Jurkat, Clone E6-1 (cell line): ENCODE data around the gene PEDS1. TPM values are rescaled to one million over a fixed set of nuclear protein-coding genes. Genes with fewer than 3 reads are reported as not detected.
"Not testable (repeated sequence)": the region's sequence is repeated elsewhere in the genome, so short reads cannot be mapped to it uniquely, and the experiment has no call there.

Experiments used
- DNase-seq: peaks from one replicate; pipeline ENCODE4 v3.0.0-alpha.2; 2011; ENCODE audit warnings: low read depth, low spot score
- H3K4me3 ChIP-seq: 2 replicates; pipeline ENCODE4 v1.5.1; 2011; ENCODE audit warnings: mild to moderate bottlenecking, low read length, control low read depth, moderate library complexity
- polyA plus RNA-seq: library from polyadenylated mRNA; unstranded; fragments of >200 nt; gene quantifications from one replicate; pipeline ENCODE4 v1.2.1, GENCODE V29; 2012; ENCODE audit warnings: missing spikeins; ENCODE audit not compliant: insufficient read length, insufficient read depth

The PEDS1 gene
- polyA plus RNA-seq, result 39.7 TPM

DNA sequence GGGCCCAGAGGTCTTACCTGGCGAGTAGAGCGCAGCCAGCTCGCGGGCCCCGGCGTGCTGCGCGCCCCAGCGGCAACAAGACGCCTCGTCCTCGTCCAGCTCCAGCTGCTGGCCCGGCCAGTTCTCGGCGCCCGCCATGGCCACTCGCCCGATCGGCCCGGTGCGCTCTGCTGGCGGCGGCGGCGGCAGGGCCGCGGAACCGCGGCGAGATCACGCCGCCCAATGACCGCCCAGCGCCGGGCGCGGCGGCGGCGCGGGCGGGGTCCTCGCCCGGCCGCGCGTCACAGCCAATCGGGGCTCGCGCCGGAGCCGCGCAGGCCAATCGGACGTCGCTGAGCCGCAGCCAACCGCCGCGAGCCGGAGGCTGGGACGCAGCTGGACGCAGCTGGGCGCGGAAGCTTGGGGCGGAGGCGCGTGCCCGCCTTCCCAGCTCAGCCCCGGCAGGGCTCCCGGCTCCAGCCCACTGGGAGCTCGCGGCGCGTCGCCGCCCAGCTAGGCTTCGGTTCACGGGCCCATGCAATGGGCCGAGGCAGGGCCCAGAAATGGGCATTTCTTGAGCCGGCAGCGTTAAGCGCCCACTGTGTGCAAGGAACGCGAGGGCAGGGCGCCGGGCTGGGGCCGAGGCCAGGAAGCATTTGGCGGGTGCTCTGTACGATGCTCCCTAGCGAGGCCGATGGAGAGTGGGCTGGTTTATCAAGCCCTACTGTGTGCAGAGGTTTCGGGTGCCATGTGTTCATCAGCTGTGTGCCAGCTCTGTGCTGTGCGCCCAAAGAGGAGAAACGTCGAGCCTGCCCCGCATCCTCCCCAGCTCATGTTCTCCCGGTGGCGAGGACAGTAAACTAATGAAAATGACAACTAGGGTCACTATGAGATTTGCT lies at the start of gene PEDS1:
TSS of gene PEDS1 (minus strand) at position 224 of the 878 bp plus-strand sequence. CDS start at position 138, 86 bp downstream.
- peak; percentile 70 for DNase-seq
- H3K4me3 ChIP-seq, result peak within 1 kb of the TSS; percentile 91

DNA sequence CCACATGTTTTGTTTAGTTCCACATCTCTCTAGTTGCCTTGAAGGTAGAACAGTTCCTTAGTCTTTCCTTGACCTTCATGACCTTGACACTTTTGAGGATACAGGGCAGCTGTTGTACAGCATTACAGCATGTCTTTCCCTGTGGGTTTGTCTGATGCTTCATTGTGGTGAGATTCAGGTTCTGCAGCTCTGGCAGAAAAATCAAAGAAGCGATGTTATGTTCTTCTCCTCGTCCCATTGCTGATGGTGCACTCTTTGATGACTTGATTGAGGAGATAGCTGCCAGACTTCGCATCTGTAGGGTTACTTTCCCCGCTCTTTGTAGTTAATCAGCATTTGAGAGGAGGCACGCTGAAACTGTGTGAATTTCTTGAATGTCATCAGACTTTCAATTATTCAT lies 49.2 kb upstream of the PEDS1 start:
- H3K4me3 ChIP-seq, result no peak overlapping the region
- peak; percentile 79 for DNase-seq

DNA sequence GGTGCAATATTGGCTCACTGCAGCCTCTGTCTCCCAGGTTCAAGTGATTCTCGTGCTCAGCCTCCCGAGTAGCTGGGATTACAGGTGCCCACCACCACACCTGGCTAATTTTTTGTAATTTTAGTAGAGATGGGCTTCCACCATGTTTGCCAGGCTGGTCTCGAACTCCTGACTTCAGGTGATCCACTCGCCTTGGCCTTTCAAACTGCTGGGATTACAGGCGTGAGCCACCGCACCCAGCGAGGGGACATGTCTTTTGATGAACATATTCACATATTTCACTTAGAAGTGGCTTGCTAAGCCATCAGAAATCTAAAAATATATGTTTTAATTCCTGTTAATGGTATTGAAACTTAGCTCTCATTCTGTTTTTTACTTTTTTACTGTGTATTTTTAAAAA lies 48.2 kb upstream of the PEDS1 start:
- H3K4me3 ChIP-seq, DNase-seq: not testable (repeated sequence)

DNA sequence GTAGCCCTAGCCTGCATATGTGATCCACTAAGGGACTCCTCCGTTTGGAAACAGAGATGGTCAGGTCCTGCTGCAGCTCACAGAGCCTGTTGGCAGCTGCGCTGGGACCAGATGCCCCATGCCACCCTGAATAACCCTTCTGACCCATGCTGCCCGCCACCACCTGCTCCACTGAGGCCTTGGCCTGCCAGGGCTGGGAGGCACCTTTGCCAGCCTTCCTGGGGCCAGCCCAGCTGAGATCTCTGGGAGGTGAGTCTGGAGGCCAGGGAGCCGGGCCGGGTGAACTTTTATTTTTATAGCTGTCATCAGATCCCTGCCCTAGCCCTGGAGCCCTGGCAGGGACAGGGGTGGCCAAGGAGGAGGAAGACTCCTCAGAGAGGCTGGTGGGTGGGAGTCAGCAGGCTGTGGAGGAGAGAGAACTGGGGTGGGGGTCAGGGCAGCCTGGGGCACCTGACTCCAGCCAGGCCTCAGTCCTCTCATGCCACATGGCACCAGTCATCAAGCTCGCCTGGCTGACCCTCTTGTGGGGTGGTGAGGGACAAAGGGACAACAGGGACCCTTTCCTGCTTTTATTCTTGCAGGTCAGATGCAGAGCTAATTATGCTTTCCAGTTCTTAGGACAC lies 47.1 kb upstream of the PEDS1 start:
- H3K4me3 ChIP-seq, result no peak overlapping the region
- no peak for DNase-seq

DNA sequence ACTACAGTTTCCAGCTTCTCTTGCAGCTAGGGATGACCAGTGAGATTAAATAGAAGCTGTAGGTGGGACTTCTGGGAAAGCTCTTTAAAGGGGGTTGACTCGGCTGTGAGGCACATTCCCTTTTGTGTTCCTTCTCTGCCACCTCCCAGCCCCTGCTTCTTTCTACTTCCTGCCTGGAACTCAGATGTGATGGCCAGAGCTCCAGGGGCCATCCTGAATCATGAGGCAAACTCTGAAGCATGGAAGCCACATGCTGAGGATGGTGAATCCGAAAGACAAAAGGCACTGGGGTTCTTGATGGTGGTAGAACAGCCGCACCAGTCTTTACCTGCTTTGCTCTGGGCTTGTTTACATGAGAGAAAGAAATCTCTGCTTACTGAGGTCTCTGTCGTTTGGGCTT lies 46.2 kb upstream of the PEDS1 start:
- no peak for DNase-seq

DNA sequence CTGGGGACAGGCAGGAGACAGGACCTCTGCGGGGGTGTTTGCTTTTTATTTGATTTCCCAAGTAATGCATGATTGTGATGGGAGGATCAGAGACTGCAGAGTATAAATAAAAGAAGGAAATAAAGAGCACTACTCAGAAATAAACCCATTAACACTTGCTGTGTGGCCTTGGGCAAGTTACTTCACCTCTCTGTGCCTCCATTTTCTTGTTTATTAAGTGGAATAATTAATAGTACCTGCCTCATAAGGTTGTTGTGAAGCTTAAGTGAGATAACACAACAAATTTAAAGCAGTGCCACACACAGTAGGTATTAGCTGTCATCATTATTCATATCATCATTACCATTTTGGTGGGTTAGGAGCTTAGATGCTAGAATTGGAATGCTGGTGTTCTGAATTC lies 45.2 kb upstream of the PEDS1 start:
- no peak overlapping the region for H3K4me3 ChIP-seq
- DNase-seq, result no peak

More for the DNA sequence above, 46.2 kb upstream of the PEDS1 start:
- no peak overlapping the region for H3K4me3 ChIP-seq

DNA sequence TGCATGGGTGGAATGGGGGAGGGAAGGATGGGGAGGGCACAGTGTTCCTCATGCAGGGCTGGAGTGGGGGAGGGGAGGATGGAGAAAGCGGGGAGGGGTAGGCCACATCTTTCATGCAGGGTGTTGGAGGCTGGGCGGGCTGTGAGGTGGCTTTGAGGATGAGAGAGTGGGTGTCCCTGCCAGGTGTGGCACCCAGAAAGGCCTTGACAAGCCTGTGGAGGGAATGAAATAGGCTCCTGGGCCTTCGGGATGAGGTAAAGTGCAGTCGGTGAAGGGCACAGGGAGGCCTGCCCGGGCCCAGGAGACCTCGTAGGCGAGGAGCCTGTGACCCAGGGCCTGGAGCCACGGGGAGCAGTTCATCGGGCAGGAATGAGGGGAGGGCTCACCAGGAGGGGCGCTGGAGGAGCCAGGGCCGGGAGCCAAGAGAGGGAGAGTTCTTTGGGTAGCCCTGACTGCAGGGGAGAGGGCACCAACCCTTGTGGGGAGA lies 44.7 kb upstream of the PEDS1 start:
- DNase-seq, result no peak
- no peak overlapping the region for H3K4me3 ChIP-seq

DNA sequence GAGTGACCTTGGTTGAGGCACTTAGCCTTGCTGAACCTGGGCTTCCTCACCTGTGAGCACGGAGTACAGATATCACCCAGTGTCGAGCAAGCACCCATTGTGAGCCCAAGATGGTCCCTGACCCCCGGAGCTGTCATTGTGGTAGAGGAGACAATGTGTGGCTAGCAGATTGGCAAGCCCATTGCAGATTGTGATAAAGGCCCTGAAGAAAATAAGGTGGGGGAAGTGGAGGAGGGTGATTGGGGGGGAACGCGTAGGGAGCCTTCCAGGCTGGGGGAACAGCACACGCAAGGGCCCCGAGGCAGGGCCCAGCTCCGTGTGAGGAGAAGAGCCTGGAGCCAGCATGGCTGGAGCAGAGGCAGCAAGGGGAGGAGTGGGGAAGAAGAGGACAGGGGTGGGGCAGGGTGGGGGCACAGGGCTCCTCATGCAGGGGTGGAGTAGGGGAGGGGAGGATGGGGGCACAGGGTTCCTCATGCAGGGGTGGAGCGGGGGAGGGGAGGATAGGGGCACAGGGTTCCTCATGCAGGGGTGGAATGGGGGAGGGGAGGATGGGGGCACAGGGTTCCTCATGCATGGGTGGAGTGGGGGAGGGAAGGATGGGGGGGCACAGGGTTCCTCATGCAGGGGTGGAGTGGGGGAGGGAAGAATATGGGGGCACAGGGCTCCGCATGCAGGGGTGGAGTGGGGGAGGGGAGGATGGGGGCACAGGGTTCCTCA lies 44.1 kb upstream of the PEDS1 start:
- no peak for DNase-seq
- H3K4me3 ChIP-seq, result no peak overlapping the region

DNA sequence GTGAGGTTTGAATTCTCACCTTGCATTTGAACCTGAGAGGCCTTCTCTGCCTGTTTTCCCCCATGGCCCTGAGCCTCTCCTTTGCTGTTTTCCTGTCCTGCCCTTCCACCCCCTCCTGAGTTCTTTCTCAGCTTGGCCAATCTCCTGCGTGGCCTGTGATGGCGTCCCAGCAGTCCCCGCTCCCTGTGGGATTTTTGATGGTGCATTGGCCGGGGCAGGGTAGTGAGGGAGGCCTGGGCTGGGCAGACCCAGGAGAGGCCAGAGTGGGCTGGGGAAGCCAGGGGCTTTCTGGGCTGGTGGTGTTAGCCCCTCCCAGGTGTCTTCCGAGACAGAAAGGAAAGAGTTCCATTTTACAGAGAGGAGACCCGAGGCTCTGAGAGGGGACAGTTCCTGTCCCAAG lies 43.4 kb upstream of the PEDS1 start:
- DNase-seq, result no peak
- no peak overlapping the region for H3K4me3 ChIP-seq

DNA sequence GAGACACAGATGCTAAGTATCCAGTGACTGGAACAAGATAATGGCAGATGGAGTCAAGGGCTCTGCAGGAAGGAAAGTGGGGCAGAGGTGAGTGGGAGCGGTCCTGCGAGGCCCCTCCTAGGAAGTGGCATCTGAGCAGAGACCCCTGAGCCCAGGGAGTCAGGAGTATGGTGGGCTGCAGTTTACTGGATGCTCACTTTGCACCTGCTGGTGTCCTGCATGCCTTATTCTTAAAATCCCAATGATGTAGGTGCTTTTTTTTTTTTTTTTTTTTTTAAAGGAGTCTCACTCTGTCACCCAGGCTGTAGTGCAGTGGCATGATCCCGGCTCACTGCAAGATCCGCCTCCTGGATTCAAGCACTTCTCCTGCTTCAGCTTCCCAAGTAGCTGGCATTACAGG lies 42.7 kb upstream of the PEDS1 start:
- H3K4me3 ChIP-seq, result no peak overlapping the region
- no peak for DNase-seq

DNA sequence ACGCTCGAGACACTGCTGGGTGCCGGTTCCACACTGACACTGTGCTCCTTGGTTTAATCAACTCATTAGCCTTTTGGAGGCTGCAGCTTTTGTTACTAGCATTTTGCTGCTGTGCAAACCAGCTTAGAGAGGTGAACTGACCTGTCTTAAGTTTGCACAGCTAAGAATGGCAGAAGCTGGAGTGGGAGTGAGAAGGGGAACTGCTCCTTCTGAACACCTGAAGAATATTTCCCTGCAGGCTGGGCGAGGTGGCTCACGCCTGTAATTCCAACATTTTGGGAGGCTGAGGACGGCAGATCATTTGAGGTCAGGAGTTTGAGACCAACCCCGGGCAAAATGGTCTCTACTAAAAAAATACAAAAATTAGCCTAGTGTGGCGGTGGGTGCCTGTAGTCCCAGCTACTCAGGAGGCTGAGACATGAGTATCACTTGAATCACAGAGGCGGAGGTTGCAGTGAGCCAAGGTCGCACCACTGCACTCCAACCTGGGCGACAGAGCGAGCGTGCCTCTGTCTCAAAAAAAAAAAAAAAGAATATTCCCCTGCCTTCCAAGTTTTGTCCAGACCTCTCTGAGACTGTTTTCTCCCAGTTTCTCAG lies 42.1 kb upstream of the PEDS1 start:
- DNase-seq, result no peak
- H3K4me3 ChIP-seq, result no peak overlapping the region

DNA sequence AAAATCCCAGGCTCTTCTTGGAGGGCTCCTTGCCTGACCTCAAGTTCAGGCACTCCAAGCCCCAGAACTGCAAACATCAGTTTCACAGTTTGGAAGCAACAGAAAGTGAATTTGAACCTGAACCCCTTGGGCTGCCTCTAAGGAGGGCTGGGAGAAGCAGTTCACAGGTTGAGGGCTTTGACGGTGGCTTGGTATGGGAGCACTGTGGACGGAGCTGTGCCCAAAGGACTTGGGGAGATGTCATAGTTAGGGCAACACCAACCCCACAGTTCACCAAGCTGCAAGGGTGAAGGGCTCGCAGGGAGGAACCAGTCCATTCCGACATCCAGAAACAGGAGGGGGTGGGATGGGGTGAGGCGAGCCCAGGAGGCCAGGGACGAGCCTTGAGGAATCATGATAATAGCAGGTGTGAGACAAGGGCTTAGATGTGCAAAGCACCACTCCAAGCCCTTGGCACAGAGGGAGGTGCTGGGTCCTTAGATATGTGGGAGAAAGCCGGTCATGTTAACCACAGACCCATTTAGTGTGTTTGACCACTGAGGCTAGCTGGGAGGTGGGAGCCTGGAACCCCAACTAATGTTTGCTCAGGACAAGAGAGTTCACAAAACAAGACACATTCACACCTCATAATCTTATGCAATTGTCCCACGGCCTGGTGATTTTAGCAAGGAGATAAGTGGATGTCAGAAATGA lies 41.5 kb upstream of the PEDS1 start:
- H3K4me3 ChIP-seq, result no peak overlapping the region
- no peak for DNase-seq

DNA sequence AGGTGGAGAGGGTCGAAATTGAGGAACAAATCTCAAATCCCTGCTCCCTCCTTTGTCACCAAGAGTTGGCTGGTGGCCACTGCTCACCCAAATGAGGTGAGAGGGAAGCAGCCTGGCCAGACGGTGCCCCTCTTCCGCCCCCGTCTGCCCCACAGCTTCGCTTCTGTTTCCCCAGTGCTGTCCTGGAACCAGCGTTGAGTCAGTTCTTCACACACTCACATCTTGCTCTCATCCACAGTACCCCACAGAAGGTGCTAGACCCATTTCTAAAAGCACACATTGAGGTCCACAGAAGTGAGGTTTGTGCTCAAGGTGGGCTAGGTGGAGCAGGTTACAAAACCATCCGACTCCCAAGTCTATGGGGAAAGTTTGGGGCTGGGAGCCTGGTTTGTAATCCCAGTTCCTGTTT lies 40.9 kb upstream of the PEDS1 start:
- DNase-seq, result no peak
- no peak overlapping the region for H3K4me3 ChIP-seq

DNA sequence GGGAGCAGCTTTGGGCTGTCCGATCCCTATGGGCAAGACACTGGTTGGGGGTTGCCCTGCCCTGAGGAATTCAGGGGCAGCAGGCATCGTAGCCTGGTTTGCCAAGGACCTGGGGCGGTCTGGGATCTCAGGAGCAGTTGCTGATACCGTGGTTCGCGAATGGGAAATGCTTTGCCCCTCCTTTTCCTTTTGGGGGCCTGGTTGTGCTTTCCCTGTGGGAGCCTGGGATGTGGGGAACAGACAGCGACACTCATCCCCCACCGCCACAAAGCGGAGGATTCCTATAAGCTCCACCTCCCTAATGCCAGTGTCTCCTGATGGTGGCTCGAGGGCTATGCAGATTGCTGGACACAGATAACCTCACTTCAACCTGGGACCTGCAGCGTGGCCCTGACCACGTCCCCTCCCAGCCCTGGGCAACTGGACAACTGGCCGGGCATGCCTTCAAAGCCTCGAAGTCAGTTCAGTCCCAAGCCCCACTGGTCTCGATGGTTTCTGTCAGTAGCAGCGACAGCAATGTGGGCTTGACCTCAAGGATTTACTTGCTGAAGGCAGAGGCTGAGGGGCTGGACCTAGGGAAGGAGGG lies 40.4 kb upstream of the PEDS1 start:
- no peak for DNase-seq
- H3K4me3 ChIP-seq, result no peak overlapping the region

DNA sequence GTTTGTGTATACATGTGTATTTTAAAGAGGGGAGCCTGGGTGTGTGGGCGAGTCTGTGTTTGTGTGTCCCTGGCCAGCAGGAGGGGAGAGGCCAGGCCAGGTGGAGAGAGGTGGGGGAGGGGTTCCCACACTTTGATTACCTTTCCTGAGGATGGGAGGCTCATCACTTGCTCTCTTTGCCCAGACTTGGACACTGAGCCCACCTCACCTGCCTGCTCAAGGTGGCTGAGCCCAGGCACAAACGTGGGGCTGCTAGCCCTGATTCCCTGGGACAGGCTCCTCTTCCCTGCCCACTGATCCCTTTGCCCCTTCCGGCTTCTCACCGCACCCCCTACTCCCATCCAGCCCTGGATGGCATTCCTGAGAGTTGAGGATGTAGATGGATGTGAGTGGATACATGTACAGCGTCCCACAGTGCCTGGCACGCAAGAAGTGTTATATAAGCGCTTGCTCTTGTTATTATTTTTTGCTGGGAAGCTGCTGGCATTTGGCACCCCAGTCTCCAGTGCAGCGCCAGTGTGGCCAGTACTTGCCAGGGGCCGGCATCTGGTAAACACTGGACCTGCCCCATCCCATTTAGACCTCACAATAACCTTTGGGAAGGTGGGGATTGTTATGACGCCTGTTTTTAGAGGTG lies 39.8 kb upstream of the PEDS1 start:
- no peak overlapping the region for H3K4me3 ChIP-seq
- DNase-seq, result no peak

DNA sequence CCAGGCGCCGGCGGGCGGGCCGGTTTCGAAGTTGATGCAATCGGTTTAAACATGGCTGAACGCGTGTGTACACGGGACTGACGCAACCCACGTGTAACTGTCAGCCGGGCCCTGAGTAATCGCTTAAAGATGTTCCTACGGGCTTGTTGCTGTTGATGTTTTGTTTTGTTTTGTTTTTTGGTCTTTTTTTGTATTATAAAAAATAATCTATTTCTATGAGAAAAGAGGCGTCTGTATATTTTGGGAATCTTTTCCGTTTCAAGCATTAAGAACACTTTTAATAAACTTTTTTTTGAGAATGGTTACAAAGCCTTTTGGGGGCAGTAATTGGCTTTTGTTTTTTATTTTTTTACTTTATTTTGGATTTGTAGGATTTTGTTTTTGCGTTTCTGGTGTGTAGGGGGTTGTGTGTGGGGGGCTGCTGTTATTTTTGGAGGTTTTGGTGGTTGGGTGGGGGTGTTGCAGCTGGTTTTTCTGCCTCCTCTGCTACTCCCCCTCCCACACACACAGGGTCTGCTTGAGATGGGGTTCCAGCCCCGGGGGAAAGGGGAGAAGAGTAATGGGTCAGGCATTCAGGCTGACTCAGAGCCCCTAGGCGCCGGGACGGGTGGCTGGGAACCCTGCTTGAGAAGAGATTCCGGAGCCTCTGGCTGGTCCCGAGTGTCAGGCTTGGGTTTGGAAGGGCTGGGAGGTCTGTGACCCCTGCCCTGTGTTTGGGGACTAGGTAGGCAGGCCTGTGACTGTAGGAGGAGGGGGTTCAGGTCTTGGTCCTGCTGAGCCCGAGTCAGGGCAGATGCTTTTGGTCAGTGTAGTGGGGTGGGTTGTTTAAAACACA lies 39.1 kb upstream of the PEDS1 start:
- peak; percentile 81 for DNase-seq
- peak overlapping the region; percentile 81 for H3K4me3 ChIP-seq
